OCI-LY3 (cell line): ENCODE data around the gene ATG14.

Experiments
- EZH2phosphoT487 ChIP-seq: fragments of 200-600 bp; shearing (Covaris generic); IDR thresholded peaks from 2 replicates; pipeline ENCODE4 v1.6.1; 2018; ENCODE audit warnings: antibody characterized with exemption, mixed run types, low read depth
- TF ChIP-seq, protein P1 (sequence below): fragments of 200-600, 300-600 bp; sonication (generic); IDR thresholded peaks from 2 replicates; pipeline ENCODE4 v1.5.1; 2014; ENCODE audit warnings: antibody characterized with exemption, low read length, low read depth

DNA sequence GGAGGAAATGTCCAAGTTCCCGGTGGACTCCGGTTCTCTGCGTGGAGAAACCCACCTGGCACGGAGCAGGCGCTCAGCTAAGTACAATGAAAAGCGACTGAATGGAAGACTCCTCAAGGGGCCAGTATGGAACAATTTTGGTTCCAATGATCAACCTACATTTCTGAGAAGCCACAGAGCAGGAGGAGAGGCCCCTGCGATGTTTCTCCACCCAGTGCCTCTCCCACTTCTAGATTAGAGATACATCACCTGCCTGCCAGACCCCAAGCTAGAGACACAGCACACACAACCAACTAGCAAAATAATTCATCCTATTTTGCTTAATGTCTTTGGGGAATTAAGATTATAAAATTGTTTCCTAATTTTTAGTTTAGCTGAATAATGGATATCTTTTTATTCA lies 38.8 kb downstream of the ATG14 start:
- TF ChIP-seq, protein P1, sequence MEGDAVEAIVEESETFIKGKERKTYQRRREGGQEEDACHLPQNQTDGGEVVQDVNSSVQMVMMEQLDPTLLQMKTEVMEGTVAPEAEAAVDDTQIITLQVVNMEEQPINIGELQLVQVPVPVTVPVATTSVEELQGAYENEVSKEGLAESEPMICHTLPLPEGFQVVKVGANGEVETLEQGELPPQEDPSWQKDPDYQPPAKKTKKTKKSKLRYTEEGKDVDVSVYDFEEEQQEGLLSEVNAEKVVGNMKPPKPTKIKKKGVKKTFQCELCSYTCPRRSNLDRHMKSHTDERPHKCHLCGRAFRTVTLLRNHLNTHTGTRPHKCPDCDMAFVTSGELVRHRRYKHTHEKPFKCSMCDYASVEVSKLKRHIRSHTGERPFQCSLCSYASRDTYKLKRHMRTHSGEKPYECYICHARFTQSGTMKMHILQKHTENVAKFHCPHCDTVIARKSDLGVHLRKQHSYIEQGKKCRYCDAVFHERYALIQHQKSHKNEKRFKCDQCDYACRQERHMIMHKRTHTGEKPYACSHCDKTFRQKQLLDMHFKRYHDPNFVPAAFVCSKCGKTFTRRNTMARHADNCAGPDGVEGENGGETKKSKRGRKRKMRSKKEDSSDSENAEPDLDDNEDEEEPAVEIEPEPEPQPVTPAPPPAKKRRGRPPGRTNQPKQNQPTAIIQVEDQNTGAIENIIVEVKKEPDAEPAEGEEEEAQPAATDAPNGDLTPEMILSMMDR = no peak
- TF ChIP-seq EZH2phosphoT487 = no peak
